SK-N-SH (cell line): Measurements from ENCODE around the gene ZBTB16. TPM values are rescaled to one million over a fixed set of nuclear protein-coding genes. Genes with fewer than 3 reads are reported as not detected.

Experiments
- CTCF ChIA-PET: fragments of 300-600, 350-600 bp; formaldehyde crosslinking; extraction: SDS; loops from one replicate; lab custom pipeline; 2021; lab: Yijun Ruan, JAX
- POLR2A ChIA-PET: fragments of 350-600 bp; sonication (Branson Sonifier 250); formaldehyde crosslinking; extraction: SDS; loops from one replicate; lab custom pipeline; 2020; ENCODE audit warnings: antibody characterized with exemption, inconsistent platforms; lab: Yijun Ruan, JAX
- DNase-seq: peaks from one replicate; pipeline ENCODE4 v3.0.0; 2012
- H2AFZ ChIP-seq: fragments of 200-600 bp; sonication (generic); 2 replicates; pipeline ENCODE4 v1.8.1; 2016; ENCODE audit warnings: antibody characterized with exemption, mild to moderate bottlenecking, low read depth
- H3F3A ChIP-seq: fragments of 200-600 bp; sonication (generic); replicated peaks from 2 replicates; pipeline ENCODE3; 2016; ENCODE audit warnings: antibody characterized with exemption, mild to moderate bottlenecking; ENCODE audit not compliant: insufficient read depth
- H3K27ac ChIP-seq, 2 experiments: fragments of 200-500 bp in 1 of 2; fragments of 200-600 bp in 1 of 2; sonication (Bioruptor generic) in 1 of 2; sonication (generic), shearing (Covaris generic) in 1 of 2; 2 replicates each; pipeline versions ENCODE4 v1.5.1 to v1.6.1; 2014 to 2016; ENCODE audit warnings: low read depth in 2 of 2, inconsistent platforms in 1 of 2, low read length in 1 of 2, mild to moderate bottlenecking in 1 of 2, mixed read lengths in 1 of 2
- H3K27me3 ChIP-seq: fragments of 200-600 bp; sonication (generic), shearing (Covaris generic); 2 replicates; pipeline ENCODE4 v1.6.1; 2016; ENCODE audit warnings: mixed run types; ENCODE audit not compliant: insufficient read depth
- H3K36me3 ChIP-seq, 2 experiments: fragments of 200-500 bp in 1 of 2; fragments of 200-600 bp in 1 of 2; sonication (Bioruptor generic) in 1 of 2; sonication (generic) in 1 of 2; replicated peaks in 1 of 2; 2 replicates each; pipeline versions ENCODE3 to v1.5.1; 2014 to 2016; ENCODE audit warnings: low read length in 1 of 2, mild to moderate bottlenecking in 1 of 2; ENCODE audit not compliant: insufficient read depth in 2 of 2, control insufficient read depth in 1 of 2
- H3K4me1 ChIP-seq, 2 experiments: fragments of 200-500 bp in 1 of 2; fragments of 200-600 bp in 1 of 2; sonication (Bioruptor generic) in 1 of 2; sonication (generic), shearing (Covaris generic) in 1 of 2; 2 replicates each; pipeline versions ENCODE4 v1.5.1 to v1.6.1; 2014 to 2016; ENCODE audit warnings: low read depth in 1 of 2, low read length in 1 of 2, mixed run types in 1 of 2; ENCODE audit not compliant: insufficient read depth in 2 of 2, control insufficient read depth in 1 of 2
- H3K4me2 ChIP-seq: fragments of 200-600 bp; sonication (generic), shearing (Covaris generic); 2 replicates; pipeline ENCODE4 v1.6.1; 2017; ENCODE audit warnings: mixed run types
- H3K4me3 ChIP-seq, 2 experiments: fragments of 200-500 bp in 1 of 2; fragments of 200-600 bp in 1 of 2; sonication (Bioruptor generic) in 1 of 2; sonication (generic), shearing (Covaris generic) in 1 of 2; 2 replicates each; pipeline versions ENCODE4 v1.5.1 to v1.8.1; 2014 to 2016; ENCODE audit warnings: low read depth in 2 of 2, inconsistent platforms in 1 of 2, low read length in 1 of 2, mild to moderate bottlenecking in 1 of 2, mixed read lengths in 1 of 2, moderate library complexity in 1 of 2
- H3K79me2 ChIP-seq: fragments of 200-600 bp; sonication (generic); 2 replicates; pipeline ENCODE4 v1.8.1; 2017; ENCODE audit warnings: mild to moderate bottlenecking; ENCODE audit not compliant: insufficient read depth
- H3K9ac ChIP-seq: fragments of 200-600 bp; sonication (generic); 2 replicates; pipeline ENCODE4 v1.6.1; 2017; ENCODE audit warnings: mixed run types
- H3K9me2 ChIP-seq: fragments of 200-600 bp; sonication (generic); 2 replicates; pipeline ENCODE4 v1.6.1; 2017; ENCODE audit warnings: mixed run types
- H3K9me3 ChIP-seq: fragments of 200-600 bp; sonication (generic); 2 replicates; pipeline ENCODE4 v1.6.1; 2017; ENCODE audit warnings: mixed run types, mild to moderate bottlenecking, moderate library complexity
- H4K20me1 ChIP-seq: fragments of 200-600 bp; sonication (generic); 2 replicates; pipeline ENCODE4 v1.6.1; 2017; ENCODE audit warnings: mild to moderate bottlenecking, mixed run types; ENCODE audit not compliant: insufficient read depth
- ELF1 ChIP-seq: IDR thresholded peaks from 2 replicates; pipeline ENCODE4 v1.4.0; 2012
- FOXJ3 ChIP-seq: sonication (generic); formaldehyde crosslinking; IDR thresholded peaks from 2 replicates; pipeline ENCODE4 v1.5.1; 2020; ENCODE audit warnings: mild to moderate bottlenecking, missing genetic modification reagents
- FOXM1 ChIP-seq: IDR thresholded peaks from 2 replicates; pipeline ENCODE4 v1.4.0; 2012; ENCODE audit warnings: low read depth, mild to moderate bottlenecking
- NFIC ChIP-seq: IDR thresholded peaks from 2 replicates; pipeline ENCODE4 v1.4.0; 2012; ENCODE audit warnings: borderline replicate concordance
- NRF1 ChIP-seq: IDR thresholded peaks from 2 replicates; pipeline ENCODE4 v1.6.1; 2012; ENCODE audit warnings: low read depth, mild to moderate bottlenecking, low read length
- SMC3 ChIP-seq: IDR thresholded peaks from 2 replicates; pipeline ENCODE4 v1.6.1; 2012; ENCODE audit warnings: low read depth, low read length, improper control_type of control experiment
- TAF1 ChIP-seq: IDR thresholded peaks from 2 replicates; pipeline ENCODE4 v1.6.1; 2012; ENCODE audit warnings: low read depth, mild to moderate bottlenecking, low read length, moderate library complexity, borderline replicate concordance
- TCF12 ChIP-seq: IDR thresholded peaks from 2 replicates; pipeline ENCODE4 v1.4.0; 2012
- USF1 ChIP-seq: IDR thresholded peaks from 2 replicates; pipeline ENCODE4 v1.4.0; 2012; ENCODE audit warnings: low read depth, borderline replicate concordance
- WGBS: methylation state at CpG from one replicate; pipeline ENCODE4 v1.1.6; 2017; ENCODE audit warnings: low lambda C conversion rate; 5-methylcytosine and 5-hydroxymethylcytosine counted together
- polyA plus RNA-seq, 3 experiments: library from polyadenylated mRNA; depleted of rRNA; stranded (reverse); fragments of >200 nt; gene quantifications; 2 replicates each; pipeline ENCODE4 v1.2.3, GENCODE V29; 2012
- TF ChIP-seq, protein P1 (sequence below): IDR thresholded peaks from 2 replicates; pipeline ENCODE4 v1.6.1; 2012; ENCODE audit warnings: mild to moderate bottlenecking, low read depth, low read length, moderate library complexity
- TF ChIP-seq, protein P2 (sequence below): fragments of 150-350 bp; IDR thresholded peaks from 2 replicates; pipeline ENCODE4 v1.6.1; 2017; ENCODE audit warnings: antibody characterized with exemption, low read length, low read depth, borderline replicate concordance

The ZBTB16 gene
- polyA plus RNA-seq, 1 of the 3 experiments (the other 2 are of a cell fraction) = not detected

DNA sequence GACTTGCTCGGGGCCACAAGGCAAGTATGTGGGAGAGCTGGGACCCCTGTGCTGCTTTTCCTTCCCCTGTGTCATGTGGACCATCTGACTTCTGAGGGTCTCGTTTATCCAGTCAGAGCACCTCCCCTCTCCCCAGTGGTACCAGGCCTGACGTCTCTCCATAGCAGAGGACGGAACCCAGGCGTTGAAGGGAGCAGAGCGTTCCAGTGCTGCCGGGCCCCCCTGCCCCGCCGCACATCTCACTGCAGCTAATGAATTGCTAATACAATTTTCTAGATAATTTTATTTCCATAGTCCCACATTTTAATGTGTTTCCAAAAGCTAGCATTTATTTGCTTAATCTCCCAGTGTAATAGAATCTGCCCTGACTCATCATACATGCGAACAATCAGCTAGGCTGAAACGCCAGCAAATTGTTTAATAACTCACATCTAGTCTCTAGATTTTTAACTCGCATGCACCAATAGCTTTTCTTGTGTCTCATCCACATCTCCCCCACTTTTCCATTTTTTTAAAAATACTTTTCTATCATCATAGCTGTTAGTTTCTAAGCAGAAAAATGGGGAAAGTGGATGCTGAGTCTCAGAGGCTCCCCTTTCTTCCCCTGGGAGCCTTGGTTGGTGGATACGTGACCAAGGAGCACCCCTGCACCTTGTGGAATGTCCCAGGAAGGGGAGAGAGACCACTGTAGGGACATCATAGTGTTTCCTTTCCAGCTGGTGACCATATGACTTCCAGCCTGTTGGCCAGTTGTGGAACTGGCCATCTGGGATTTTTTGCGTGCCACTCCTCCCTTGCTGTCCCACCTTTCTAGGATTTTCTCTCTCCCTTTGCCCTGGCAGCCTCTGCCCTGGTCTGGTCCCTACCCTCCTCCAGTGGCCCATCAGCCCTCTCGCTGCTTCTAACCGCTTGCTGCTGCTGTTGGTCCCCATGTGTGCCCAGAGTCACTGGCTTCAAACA, 178.1 kb downstream of the ZBTB16 start:
- H3K4me1 ChIP-seq = peaks cover 0 to 14% of the 10 kb centered on the region in 2 experiments; a peak in 1 of 4 replicates
- no peaks in the 10 kb centered on the region for H3K36me3 ChIP-seq
- no peaks in the 10 kb centered on the region for H3K79me2 ChIP-seq
- POLR2A ChIA-PET = no interaction called here
- peak; percentile 73 for DNase-seq
- no peak overlapping the region for H3K27ac ChIP-seq
- no peaks in the 10 kb centered on the region for H3K9me3 ChIP-seq
- no peak overlapping the region for H3K4me3 ChIP-seq
- no peak overlapping the region for H2AFZ ChIP-seq
- H4K20me1 ChIP-seq = no peaks in the 10 kb centered on the region
- H3K27me3 ChIP-seq = peaks cover 39% of the 10 kb centered on the region; the same call in 1 of the 2 replicates
- TF ChIP-seq, protein P1, sequence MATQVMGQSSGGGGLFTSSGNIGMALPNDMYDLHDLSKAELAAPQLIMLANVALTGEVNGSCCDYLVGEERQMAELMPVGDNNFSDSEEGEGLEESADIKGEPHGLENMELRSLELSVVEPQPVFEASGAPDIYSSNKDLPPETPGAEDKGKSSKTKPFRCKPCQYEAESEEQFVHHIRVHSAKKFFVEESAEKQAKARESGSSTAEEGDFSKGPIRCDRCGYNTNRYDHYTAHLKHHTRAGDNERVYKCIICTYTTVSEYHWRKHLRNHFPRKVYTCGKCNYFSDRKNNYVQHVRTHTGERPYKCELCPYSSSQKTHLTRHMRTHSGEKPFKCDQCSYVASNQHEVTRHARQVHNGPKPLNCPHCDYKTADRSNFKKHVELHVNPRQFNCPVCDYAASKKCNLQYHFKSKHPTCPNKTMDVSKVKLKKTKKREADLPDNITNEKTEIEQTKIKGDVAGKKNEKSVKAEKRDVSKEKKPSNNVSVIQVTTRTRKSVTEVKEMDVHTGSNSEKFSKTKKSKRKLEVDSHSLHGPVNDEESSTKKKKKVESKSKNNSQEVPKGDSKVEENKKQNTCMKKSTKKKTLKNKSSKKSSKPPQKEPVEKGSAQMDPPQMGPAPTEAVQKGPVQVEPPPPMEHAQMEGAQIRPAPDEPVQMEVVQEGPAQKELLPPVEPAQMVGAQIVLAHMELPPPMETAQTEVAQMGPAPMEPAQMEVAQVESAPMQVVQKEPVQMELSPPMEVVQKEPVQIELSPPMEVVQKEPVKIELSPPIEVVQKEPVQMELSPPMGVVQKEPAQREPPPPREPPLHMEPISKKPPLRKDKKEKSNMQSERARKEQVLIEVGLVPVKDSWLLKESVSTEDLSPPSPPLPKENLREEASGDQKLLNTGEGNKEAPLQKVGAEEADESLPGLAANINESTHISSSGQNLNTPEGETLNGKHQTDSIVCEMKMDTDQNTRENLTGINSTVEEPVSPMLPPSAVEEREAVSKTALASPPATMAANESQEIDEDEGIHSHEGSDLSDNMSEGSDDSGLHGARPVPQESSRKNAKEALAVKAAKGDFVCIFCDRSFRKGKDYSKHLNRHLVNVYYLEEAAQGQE = no peak
- TF ChIP-seq TCF12 (no peak), NFIC (no peak), SMC3 (no peak), NRF1 (no peak)
- CTCF ChIA-PET = interaction anchor here (0.8 to 3.8 kb wide), 7 partner anchors 9 to 341 kb away, joined by 3 to 40 read pairs (median 4); no protein-coding TSS in a partner anchor
- H3K9ac ChIP-seq = no peak overlapping the region
- H3K9me2 ChIP-seq = no peaks in the 10 kb centered on the region
- whole genome bisulfite sequencing = 9% methylated on average over 12 of the region's 16 CpGs
- H3K4me2 ChIP-seq = 0 out of 2 replicates have a peak overlapping the region, but pooled peaks have one; percentile 15
- no peaks in the 10 kb centered on the region for H3F3A ChIP-seq

DNA sequence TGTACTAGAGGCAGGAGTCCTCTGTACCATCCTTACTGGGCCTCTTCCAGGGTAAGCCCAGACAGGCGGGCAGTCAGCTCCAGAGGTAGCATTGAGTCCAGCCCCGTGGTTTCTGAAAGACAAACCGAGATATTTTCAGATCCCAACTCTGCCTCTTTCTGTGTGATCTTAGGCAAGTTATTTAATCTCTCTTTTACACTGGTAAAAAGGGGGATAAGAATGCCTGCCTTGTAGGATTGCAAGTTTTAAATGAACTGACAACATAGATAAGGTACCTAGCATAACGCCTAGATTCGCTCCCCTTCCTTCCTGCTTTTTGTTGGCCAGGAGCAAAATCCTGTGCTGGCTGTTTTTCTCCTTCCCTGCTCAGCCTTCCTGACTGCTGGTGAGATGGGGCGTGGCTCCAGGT, 180.2 kb downstream of the ZBTB16 start:
- POLR2A ChIA-PET = no interaction called here
- no peak overlapping the region for H3K27ac ChIP-seq
- no peaks in the 10 kb centered on the region for H3K79me2 ChIP-seq
- no peak overlapping the region for H3K4me2 ChIP-seq
- H4K20me1 ChIP-seq = no peaks in the 10 kb centered on the region
- no peak overlapping the region for H3K4me3 ChIP-seq
- H3K36me3 ChIP-seq = no peaks in the 10 kb centered on the region
- CTCF ChIA-PET = interaction anchor here (0.9 to 3.4 kb wide), 2 partner anchors 21 to 245 kb away, joined by 3 to 23 read pairs; no protein-coding TSS in a partner anchor
- H3K9me2 ChIP-seq = no peaks in the 10 kb centered on the region
- WGBS = 41% methylated on average over 6 of the region's 6 CpGs
- H3K4me1 ChIP-seq = peaks cover 0 to 14% of the 10 kb centered on the region in 2 experiments; a peak in 1 of 4 replicates
- H3K9me3 ChIP-seq = no peaks in the 10 kb centered on the region
- TF ChIP-seq TAF1 (no peak), ELF1 (no peak), USF1 (no peak), FOXM1 (no peak), TCF12 (no peak), FOXJ3 (CRISPR knock-in tag) (no peak)
- TF ChIP-seq, protein P2, sequence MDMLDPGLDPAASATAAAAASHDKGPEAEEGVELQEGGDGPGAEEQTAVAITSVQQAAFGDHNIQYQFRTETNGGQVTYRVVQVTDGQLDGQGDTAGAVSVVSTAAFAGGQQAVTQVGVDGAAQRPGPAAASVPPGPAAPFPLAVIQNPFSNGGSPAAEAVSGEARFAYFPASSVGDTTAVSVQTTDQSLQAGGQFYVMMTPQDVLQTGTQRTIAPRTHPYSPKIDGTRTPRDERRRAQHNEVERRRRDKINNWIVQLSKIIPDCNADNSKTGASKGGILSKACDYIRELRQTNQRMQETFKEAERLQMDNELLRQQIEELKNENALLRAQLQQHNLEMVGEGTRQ = no peak
- TF ChIP-seq, all 33 proteins: peak for 0
- H3K27me3 ChIP-seq = peaks cover 27% of the 10 kb centered on the region; the same call in 1 of the 2 replicates
- no peak overlapping the region for H3K9ac ChIP-seq
- no peak for DNase-seq
- no peak overlapping the region for H2AFZ ChIP-seq
- no peaks in the 10 kb centered on the region for H3F3A ChIP-seq
